ENCODE results near the gene CHIC2.

DNA sequence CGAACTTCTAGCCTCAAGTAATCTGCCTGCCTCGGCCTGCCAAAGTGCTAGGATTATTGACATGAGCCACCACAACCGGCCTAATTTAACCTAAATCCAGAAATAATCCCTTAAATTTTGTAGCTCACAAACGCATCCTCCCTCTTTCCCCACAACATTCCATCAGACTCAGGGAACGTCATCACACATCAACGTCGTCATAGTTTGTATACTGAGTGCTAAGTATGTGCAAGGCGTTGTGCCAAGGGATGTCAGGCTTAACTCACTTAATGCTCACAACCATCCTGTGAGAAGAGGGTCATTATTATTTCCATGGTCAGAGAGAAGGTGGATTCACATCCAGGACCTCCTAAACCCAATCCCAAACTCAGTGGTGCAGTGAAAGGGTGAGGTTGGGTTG, 26.0 kb upstream of the CHIC2 start:
- TF ChIP-seq POLR2A (IDR thresholded peaks at IDR 0.05) (no peak), CTCF (IDR thresholded peaks at IDR 0.05) (no peak)
